HTERT RPE-1 (cell line): ENCODE results near the gene TMEM175.
"Not testable (repeated sequence)": the region's sequence is repeated elsewhere in the genome, so short reads cannot be mapped to it uniquely, and the experiment has no call there.

ENCODE experiments used
- in situ Hi-C: fragments of 300-500 bp; cut with MboI; formaldehyde crosslinking; loops from 4 replicates; pipeline ENCODE4 v1.14.3; 2020; ENCODE audit warnings: low sequenced_read_pairs

TMEM175 gene

GRCh38 chr4:914531-914930 lies 17.7 kb upstream of the TMEM175 start:
- in situ Hi-C loops: no loop called here

- in situ Hi-C loops: no loop called here
Measured at GRCh38 chr4:915041-915474, 17.2 kb upstream of the TMEM175 start.

GRCh38 chr4:915595-915994 lies 16.7 kb upstream of the TMEM175 start:
- in situ Hi-C loops: no loop called here

GRCh38 chr4:917466-917865 lies 14.8 kb upstream of the TMEM175 start:
- in situ Hi-C loops: no loop called here

GRCh38 chr4:917992-918391 lies 14.3 kb upstream of the TMEM175 start:
- in situ Hi-C loops: no loop called here

- in situ Hi-C loops: not testable (repeated sequence)
Measured at GRCh38 chr4:918591-918990, 13.7 kb upstream of the TMEM175 start.

- in situ Hi-C loops: not testable (repeated sequence)
Measured at GRCh38 chr4:919004-919680, 13.1 kb upstream of the TMEM175 start.

- in situ Hi-C loops: no loop called here
Measured at GRCh38 chr4:921830-922331, 10.4 kb upstream of the TMEM175 start.

- in situ Hi-C loops: no loop called here
Measured at GRCh38 chr4:924107-925096, 7.9 kb upstream of the TMEM175 start.

- in situ Hi-C loops: no loop called here
Measured at GRCh38 chr4:925171-925570, 7.1 kb upstream of the TMEM175 start.

GRCh38 chr4:925771-926500 lies 6.3 kb upstream of the TMEM175 start:
- in situ Hi-C loops: no loop called here

- in situ Hi-C loops: no loop called here
Measured at GRCh38 chr4:926538-926937, 5.7 kb upstream of the TMEM175 start.

GRCh38 chr4:927566-927965 lies 4.7 kb upstream of the TMEM175 start:
- in situ Hi-C loops: not testable (repeated sequence)

- in situ Hi-C loops: no loop called here
Measured at GRCh38 chr4:929096-929765, 3.0 kb upstream of the TMEM175 start.

GRCh38 chr4:930028-930551 lies 2.2 kb upstream of the TMEM175 start:
- in situ Hi-C loops: no loop called here

GRCh38 chr4:930827-931193 lies 1.4 kb upstream of the TMEM175 start:
- in situ Hi-C loops: no loop called here

- in situ Hi-C loops: no loop called here
Measured at GRCh38 chr4:931194-931959, 883 bp upstream of the TMEM175 start.

- in situ Hi-C loops: no loop called here
Measured at GRCh38 chr4:932713-933070, 432 bp downstream of the TMEM175 start.

GRCh38 chr4:939508-939907 lies 7.2 kb downstream of the TMEM175 start:
- in situ Hi-C loops: not testable (repeated sequence)
